Stimulated activated naive B cell treated with anti-CD40 and anti-IgM and Interleukin-4, amounts not matched to agents 10 μg/mL and 1 μg/mL and 100 μg/mL, for 72 hours (primary cell): ENCODE measurements around the gene TMEFF2.
"Not testable (repeated sequence)": the region's sequence is repeated elsewhere in the genome, so short reads cannot be mapped to it uniquely, and the experiment has no call there.

Source experiments
- ATAC-seq, 2 donors: fragments of 150-1000 bp; cut with Tn5 transposase; replicated peaks; 2 replicates each; pipeline ENCODE4 v1.10.0; 2021; ENCODE audit warnings: moderate library complexity in 1 of 2
- DNase-seq: peaks from one replicate; pipeline ENCODE4 v3.0.0; 2021
- H3K27ac Mint-ChIP-seq: one replicate; pipeline ENCODE4 v1.8.0; 2022; ENCODE audit warnings: mild to moderate bottlenecking, mixed read lengths
- H3K27me3 Mint-ChIP-seq, 2 donors: one replicate each; pipeline ENCODE4 v1.8.0; 2022; ENCODE audit warnings: mixed read lengths in 2 of 2
- H3K36me3 Mint-ChIP-seq, 2 donors: one replicate each; pipeline ENCODE4 v1.8.0; 2022; ENCODE audit warnings: mixed read lengths in 2 of 2, mild to moderate bottlenecking in 1 of 2
- H3K4me1 Mint-ChIP-seq, 2 donors: one replicate each; pipeline ENCODE4 v1.8.0; 2022; ENCODE audit warnings: mixed read lengths in 2 of 2, mild to moderate bottlenecking in 1 of 2
- H3K4me3 Mint-ChIP-seq, 2 donors: one replicate each; pipeline ENCODE4 v1.8.0; 2022; ENCODE audit warnings: mild to moderate bottlenecking in 2 of 2, mixed read lengths in 2 of 2, moderate library complexity in 1 of 2
- H3K9me3 Mint-ChIP-seq, 2 donors: one replicate each; pipeline ENCODE4 v1.8.0; 2022; ENCODE audit warnings: mixed read lengths in 2 of 2, mild to moderate bottlenecking in 1 of 2

The TMEFF2 gene

DNA sequence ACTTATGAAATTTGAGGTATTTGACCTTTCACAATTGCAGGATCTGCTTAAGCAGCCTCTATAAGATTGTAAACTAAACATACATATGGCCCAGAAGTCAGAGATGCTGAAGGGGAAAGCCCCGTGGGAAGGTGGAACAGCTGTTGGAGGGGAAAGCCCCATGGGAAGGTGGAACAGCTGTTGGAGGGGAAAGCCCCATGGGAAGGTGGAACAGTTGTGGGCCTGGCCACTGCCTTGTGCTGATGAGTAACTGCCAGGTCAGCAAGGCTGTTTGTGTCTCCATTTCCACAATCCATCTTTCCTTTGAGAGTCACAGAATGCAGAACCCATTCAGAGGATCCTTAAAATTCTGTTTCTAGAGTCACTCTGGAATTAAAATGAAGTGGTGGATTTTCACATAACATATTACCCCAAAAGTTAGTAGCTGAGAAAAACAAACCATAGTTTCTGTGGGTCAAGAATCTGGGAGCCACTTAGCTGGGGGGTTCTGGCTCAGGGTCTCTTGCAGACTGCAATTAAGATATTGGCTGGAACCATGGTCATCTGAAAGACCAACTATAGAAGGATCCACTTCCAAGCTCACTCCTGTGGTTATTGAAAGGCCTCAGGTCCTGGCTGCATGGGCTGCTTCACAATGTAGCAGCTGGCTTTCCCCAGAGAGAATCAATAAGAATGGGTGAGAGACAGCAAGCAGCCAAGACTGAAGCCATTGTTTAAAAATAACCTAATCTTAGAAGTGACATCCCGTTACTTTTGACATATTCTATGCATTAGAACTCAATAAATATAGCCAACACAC is 261.2 kb downstream of the TMEFF2 start:
- peaks cover 0 to 8% of the 10 kb centered on the region in 2 donors for H3K27me3 Mint-ChIP-seq
- H3K36me3 Mint-ChIP-seq = no peaks in the 10 kb centered on the region
- H3K27ac Mint-ChIP-seq = no peak overlapping the region
- no peak overlapping the region for H3K4me3 Mint-ChIP-seq
- ATAC-seq (peak; percentile 55 to 88), DNase-seq (peak; percentile 31)
- peaks cover 2 to 6% of the 10 kb centered on the region in 2 donors for H3K4me1 Mint-ChIP-seq
- no peaks in the 10 kb centered on the region for H3K9me3 Mint-ChIP-seq

DNA sequence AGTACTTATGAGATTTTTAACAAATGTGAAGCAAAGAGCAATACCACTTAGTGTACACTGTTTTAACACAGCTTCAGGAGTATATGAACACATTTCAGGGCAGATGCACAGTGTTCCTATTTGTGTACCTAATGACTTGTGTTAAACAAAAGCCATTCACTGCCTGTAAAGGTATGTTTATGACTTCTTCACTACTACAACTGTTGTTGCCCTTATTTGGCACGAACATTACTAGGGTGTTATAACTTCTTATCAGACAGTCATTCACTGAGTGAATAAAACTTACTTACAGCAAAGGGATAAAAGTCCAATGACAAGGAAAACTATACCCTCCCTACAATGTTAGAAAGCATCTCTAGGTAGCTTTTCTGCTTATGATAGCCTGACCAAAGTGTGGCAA is 262.4 kb downstream of the TMEFF2 start:
- H3K27ac Mint-ChIP-seq = no peak overlapping the region
- DNase-seq = no peak
- peaks cover 0 to 8% of the 10 kb centered on the region in 2 donors for H3K27me3 Mint-ChIP-seq
- no peak for ATAC-seq
- H3K9me3 Mint-ChIP-seq = no peaks in the 10 kb centered on the region
- H3K36me3 Mint-ChIP-seq = no peaks in the 10 kb centered on the region
- peaks cover 2 to 6% of the 10 kb centered on the region in 2 donors for H3K4me1 Mint-ChIP-seq
- no peak overlapping the region for H3K4me3 Mint-ChIP-seq

DNA sequence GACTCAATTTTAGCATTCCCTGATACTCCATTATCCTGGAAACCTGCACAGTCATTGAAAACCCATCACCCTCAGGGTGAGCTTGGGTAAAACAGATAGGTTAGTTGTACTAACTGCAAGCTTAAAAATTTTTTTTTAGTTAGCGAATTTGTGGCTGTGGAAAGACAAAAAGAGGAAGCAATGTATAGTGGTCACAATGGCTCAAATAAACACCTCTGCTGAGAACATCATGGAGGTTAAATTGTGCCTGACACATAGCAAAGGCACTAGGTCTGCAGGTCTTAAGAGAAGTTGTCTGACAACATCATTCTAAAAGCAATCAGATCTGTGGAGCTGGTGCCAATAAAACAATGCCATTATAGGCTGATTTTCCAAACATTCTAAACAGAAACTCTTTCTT is 263.4 kb downstream of the TMEFF2 start:
- H3K27me3 Mint-ChIP-seq = peaks cover 0 to 8% of the 10 kb centered on the region in 2 donors
- peak; percentile 19 to 51 for ATAC-seq

DNA sequence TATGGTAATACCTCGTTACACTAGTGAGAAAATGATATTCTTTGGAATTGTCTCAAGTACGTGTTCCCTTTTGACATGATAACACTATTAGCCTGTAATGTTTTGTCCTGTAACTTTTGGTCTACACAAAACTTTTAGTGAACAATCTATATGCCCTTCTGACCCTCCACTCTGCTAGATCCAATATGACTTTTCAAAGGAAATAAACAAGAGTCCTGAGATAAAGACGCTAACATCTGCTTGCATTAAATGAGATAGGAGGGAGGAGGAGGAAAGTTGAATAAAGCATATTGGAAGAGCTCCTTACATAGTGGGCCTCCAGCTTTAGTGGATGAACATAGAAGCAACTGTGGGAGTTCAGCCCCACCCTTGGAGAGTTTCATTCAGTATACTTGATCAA is 264.5 kb downstream of the TMEFF2 start:
- Mint-ChIP-seq H3K27me3 (peaks cover 0 to 8% of the 10 kb centered on the region in 2 donors), H3K36me3 (no peaks in the 10 kb centered on the region), H3K27ac (no peak overlapping the region), H3K4me3 (no peak overlapping the region), H3K4me1 (peaks cover 2 to 6% of the 10 kb centered on the region in 2 donors), H3K9me3 (no peaks in the 10 kb centered on the region)
- ATAC-seq (no peak), DNase-seq (no peak)

More for the DNA sequence above, 263.4 kb downstream of the TMEFF2 start:
- DNase-seq = no peak
- no peak overlapping the region for H3K4me3 Mint-ChIP-seq
- H3K27ac Mint-ChIP-seq = no peak overlapping the region
- H3K9me3 Mint-ChIP-seq = no peaks in the 10 kb centered on the region
- H3K36me3 Mint-ChIP-seq = no peaks in the 10 kb centered on the region
- H3K4me1 Mint-ChIP-seq = peaks cover 2 to 6% of the 10 kb centered on the region in 2 donors

DNA sequence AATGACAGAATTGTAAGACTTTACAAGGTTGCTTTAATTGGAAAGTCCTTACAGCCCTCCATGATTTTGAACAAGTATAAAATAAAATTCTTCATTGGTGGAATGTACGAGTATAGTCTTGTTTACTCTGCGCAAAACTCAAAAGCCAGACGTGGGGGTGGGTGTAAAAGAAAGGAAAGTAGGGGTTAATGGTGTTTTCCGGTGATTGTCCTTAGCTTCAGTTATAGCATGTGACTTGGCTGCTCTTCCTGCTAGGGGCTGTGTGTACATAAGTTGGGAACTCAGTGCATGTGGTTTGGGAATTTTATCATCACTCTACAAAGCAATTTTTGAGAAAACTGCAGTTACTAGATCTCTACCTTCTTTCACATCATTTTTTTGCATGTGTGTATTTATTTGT is 265.4 kb downstream of the TMEFF2 start:
- Mint-ChIP-seq H3K9me3 (no peaks in the 10 kb centered on the region), H3K4me3 (no peak overlapping the region), H3K27me3 (peaks cover 0 to 8% of the 10 kb centered on the region in 2 donors), H3K27ac (no peak overlapping the region), H3K36me3 (no peaks in the 10 kb centered on the region), H3K4me1 (peaks cover 2 to 6% of the 10 kb centered on the region in 2 donors)
- ATAC-seq (no peak), DNase-seq (no peak)

DNA sequence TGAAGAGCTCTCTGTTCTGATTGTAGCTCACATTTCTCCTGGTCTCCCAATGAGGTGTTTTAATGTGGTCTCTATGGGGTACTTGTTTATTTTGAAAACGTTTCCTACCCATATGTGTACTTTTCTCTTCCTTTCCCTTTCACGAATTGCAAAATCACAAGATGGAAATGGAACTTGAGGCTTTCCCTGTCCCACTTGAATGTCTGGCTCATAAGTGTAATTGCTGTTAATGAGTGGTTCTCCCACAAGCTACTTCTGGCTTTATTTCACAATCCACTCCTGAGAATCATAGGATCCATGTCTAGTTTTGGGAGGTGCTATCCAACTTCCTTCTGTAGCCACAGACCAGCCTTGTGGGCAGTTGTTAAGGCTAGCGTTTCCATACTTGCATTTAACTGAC is 266.7 kb downstream of the TMEFF2 start:
- no peak overlapping the region for H3K4me3 Mint-ChIP-seq
- H3K27ac Mint-ChIP-seq = no peak overlapping the region
- peaks cover under 1 to 4% of the 10 kb centered on the region in 2 donors for H3K4me1 Mint-ChIP-seq
- H3K36me3 Mint-ChIP-seq = no peaks in the 10 kb centered on the region
- DNase-seq (no peak), ATAC-seq (no peak)
- H3K9me3 Mint-ChIP-seq = no peaks in the 10 kb centered on the region
- peaks cover 0 to 4% of the 10 kb centered on the region in 2 donors for H3K27me3 Mint-ChIP-seq

DNA sequence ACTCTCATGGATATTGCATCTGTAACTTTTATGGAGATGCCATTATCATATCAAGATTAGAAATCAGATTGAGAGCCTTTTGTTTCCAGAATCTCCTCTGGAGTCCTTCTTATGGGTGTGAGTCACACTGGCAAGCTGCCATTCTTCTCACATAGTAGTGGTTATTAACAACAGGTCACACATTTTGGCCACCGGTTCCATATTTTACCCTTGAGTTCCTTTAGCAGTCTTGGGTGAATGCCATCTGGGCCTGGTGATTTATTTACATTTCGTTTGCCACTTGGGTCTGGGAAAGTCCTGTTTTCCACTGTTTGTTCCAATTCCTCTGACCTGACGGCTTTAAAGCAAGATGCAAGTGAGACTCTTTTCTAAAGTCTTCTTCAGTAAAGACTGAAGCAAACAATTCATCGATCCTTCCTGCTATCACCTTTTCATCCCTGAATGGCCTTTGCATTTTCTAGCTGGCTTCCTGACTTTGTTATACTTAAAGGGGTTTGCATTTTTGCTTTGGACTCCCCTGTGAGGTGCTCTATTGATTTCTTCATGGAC is 267.3 kb downstream of the TMEFF2 start:
- Mint-ChIP-seq H3K4me3 (no peak overlapping the region), H3K27me3 (no peaks in the 10 kb centered on the region), H3K4me1 (peaks cover 4 to 9% of the 10 kb centered on the region in 2 donors), H3K9me3 (no peaks in the 10 kb centered on the region), H3K36me3 (no peaks in the 10 kb centered on the region), H3K27ac (no peak overlapping the region)
- DNase-seq (no peak), ATAC-seq (no peak)

DNA sequence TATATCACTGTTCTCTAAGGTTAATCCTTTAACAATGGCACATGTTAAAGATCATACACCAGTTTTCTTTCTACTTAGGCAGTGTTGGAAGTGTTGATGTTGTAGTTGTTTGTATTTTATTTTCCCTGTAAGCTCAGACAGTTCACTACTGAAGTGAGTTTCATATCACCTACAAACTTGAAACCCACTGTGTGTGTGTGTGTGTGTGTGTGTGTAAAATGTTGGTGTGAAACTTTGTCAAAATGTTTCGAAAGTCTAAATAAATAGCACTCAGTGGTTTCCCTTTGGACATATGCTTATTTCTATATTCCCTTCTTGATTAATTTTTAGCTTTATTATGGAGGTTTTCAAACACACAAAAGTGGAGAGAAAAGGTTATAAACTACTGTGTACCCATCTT is 268.1 kb downstream of the TMEFF2 start:
- Mint-ChIP-seq H3K4me1 (peaks cover 4 to 10% of the 10 kb centered on the region in 2 donors), H3K36me3 (no peaks in the 10 kb centered on the region), H3K4me3 (no peak overlapping the region), H3K27me3 (no peaks in the 10 kb centered on the region), H3K9me3 (no peaks in the 10 kb centered on the region), H3K27ac (no peak overlapping the region)
- DNase-seq = no peak
- no peak for ATAC-seq

DNA sequence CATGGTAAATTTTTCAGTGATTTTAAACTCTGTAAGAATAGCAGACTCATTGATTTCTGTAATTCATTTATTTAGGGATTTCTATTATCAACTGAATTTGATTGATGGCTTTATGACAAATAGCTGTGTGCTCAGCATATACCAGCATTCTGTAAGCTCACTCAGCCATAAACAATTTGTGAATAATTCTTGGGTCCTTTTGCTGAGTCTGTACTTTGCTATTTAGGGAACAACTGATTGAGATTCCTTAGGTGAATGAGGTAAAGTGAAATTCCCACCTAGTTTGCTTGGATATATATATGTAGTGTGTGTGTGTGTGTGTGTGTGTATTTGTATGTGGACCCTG is 271.1 kb downstream of the TMEFF2 start:
- ATAC-seq = no peak
- Mint-ChIP-seq H3K9me3 (no peaks in the 10 kb centered on the region), H3K36me3 (no peaks in the 10 kb centered on the region), H3K4me3 (no peak overlapping the region), H3K27me3 (no peaks in the 10 kb centered on the region), H3K4me1 (peaks cover 4 to 10% of the 10 kb centered on the region in 2 donors), H3K27ac (no peak overlapping the region)
- DNase-seq = no peak

DNA sequence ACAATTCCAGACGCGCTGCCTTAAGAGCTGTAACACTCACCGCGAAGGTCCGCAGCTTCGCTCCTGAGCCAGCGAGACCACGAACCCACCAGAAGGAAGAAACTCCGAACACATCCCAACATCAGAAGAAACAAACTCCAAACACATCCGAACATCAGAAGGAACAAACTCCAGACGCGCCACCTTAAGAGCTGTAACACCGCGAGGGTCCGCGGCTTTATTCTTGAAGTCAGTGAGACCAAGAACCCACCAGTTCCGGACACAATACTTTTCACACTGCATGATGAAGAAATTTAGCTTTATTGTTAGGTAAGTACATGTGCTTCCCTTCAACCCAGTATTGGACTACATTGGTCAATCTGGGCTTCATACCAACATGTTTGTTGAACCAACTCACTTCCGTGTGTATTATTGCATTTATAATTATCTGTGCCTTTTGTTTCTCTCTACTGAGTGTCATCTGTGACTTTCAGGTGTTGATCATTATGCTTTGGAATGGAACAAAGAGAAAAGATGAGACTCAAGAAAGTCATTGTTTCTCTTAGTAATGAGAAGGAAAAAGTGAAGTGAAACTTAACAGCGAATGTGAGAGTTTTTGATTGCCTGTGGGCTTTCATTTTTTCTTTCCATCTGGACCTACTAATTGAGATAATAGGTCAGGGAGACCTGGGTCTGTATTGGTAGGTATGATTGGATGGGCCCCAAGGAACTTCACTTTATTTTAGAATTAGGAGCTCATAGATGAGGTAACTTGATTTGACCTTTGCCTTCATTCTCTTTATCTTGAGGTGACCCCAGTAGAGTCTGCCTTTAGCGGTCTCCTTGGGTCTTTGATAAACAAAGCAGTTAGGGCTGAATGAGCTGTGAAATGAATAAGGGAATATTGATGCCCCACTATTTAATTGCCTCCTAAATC is 271.7 kb downstream of the TMEFF2 start:
- peaks cover 4 to 10% of the 10 kb centered on the region in 2 donors for H3K4me1 Mint-ChIP-seq
- H3K36me3 Mint-ChIP-seq = no peaks in the 10 kb centered on the region
- H3K27me3 Mint-ChIP-seq = no peaks in the 10 kb centered on the region
- H3K9me3 Mint-ChIP-seq = no peaks in the 10 kb centered on the region
- DNase-seq (no peak), ATAC-seq (peak; percentile 86 to 87)
- no peak overlapping the region for H3K4me3 Mint-ChIP-seq
- no peak overlapping the region for H3K27ac Mint-ChIP-seq

DNA sequence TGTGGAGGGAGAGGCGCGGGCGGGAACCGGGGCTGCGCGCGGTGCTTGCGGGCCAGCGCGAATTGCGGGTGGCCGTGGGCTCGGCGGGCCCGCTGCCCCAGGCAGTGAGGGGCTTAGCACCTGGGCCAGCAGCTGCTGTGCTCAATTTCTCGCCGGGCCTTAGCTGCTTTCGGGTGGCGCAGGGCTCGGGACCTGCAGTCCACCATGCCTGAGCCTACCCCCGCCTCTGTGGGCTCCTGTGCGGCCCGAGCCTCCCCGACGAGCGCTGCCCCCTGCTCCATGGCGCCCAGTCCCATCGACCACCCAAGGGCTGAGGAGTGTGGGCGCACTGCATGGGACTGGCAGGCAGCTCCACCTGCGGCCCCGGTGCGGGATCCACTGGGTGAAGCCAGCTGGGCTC is 273.1 kb downstream of the TMEFF2 start:
- H3K27me3 Mint-ChIP-seq = not testable (repeated sequence)

DNA sequence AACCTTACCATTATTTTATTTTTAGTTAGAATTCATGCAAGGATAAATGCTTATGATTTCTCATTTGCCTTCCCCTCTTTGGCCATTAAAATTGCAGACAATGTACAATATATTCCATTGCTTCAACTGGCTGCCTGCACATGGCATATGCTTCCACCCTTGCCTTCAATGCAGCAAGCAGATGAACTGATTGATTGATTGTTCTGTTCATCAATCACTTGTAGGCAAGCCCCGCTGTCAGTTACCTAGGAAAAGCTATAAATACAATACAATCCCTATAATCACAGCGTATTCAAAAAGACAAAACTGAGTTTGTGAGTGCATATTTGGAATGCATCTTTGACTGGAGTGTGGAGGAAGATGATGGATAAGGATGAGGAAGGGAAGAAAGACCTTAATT is 274.2 kb downstream of the TMEFF2 start:
- no peaks in the 10 kb centered on the region for H3K9me3 Mint-ChIP-seq
- DNase-seq (no peak), ATAC-seq (no peak)
- peaks cover 0 to 6% of the 10 kb centered on the region in 2 donors for H3K27me3 Mint-ChIP-seq
- H3K27ac Mint-ChIP-seq = no peak overlapping the region
- H3K4me3 Mint-ChIP-seq = no peak overlapping the region
- H3K4me1 Mint-ChIP-seq = peaks cover 4 to 10% of the 10 kb centered on the region in 2 donors
- H3K36me3 Mint-ChIP-seq = no peaks in the 10 kb centered on the region

More for the DNA sequence above, 273.1 kb downstream of the TMEFF2 start:
- not testable (repeated sequence) for H3K27ac Mint-ChIP-seq, H3K9me3 Mint-ChIP-seq, H3K4me3 Mint-ChIP-seq, H3K36me3 Mint-ChIP-seq, H3K4me1 Mint-ChIP-seq, DNase-seq, ATAC-seq

DNA sequence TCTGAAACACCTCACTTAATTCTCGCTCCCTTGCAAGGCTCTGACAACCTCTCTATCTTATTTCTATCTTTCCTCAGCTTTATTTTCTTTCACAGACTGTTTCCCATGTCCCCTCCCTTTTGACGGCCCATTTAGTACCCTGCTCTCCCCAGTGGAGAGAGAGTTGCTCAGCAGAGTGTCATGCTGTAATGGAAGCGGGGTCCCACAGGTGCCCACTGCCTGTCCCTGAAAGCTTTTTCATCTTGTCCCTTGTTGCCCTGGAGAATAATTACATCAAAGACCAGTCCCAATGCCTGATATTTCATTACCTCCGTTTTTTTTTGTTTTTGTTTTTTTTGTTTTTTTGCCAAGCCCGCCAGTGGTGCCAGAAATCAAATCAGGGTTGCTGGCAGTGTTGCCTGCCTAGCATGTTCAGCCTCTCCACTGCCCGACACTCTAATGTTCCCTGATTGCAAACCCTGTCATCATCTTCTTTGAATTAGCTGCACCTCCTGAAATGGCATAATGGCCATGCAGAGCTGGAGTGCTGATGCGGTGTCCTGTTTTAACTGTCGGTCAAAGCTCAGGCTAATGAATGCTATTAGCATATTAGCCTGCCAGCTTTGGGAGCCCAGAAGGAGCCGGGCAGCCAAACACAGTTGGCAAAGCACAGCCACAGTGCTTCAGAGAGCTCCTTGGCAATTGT is 276.6 kb downstream of the TMEFF2 start:
- H3K4me3 Mint-ChIP-seq = no peak overlapping the region
- H3K4me1 Mint-ChIP-seq = peaks cover 4 to 8% of the 10 kb centered on the region in 2 donors
- no peaks in the 10 kb centered on the region for H3K36me3 Mint-ChIP-seq
- no peak overlapping the region for H3K27ac Mint-ChIP-seq
- ATAC-seq (no peak), DNase-seq (no peak)
- peaks cover 0 to 6% of the 10 kb centered on the region in 2 donors for H3K27me3 Mint-ChIP-seq
- H3K9me3 Mint-ChIP-seq = no peaks in the 10 kb centered on the region

DNA sequence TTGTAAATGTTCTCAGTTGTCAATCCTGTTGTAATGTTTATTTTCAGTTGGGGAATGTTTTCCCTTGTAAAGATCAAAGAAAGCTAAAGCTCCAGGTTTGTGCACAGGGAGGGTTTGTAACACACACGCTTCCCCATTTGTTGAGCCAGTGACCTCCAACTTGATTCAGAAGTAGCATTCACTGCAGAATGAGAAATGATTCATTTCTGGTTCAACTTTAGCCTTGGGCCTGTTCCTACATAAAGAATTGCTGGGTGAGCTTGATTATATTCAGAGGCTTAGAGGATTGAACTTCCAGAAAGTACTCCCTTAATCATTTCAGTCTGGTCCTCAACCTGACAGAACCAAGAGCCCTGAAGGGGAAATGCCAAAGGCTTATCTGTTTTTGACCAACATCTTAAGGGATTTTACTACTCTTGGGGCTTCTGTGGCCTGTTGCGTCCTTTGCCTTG is 277.3 kb downstream of the TMEFF2 start:
- H3K27ac Mint-ChIP-seq = no peak overlapping the region
- no peak overlapping the region for H3K4me3 Mint-ChIP-seq
- H3K9me3 Mint-ChIP-seq = no peaks in the 10 kb centered on the region
- H3K4me1 Mint-ChIP-seq = peaks cover 0 to 1% of the 10 kb centered on the region in 2 donors
- H3K36me3 Mint-ChIP-seq = no peaks in the 10 kb centered on the region
- ATAC-seq (no peak), DNase-seq (no peak)
- H3K27me3 Mint-ChIP-seq = peaks cover 0 to 6% of the 10 kb centered on the region in 2 donors
